ENCODE data around the gene S100A16.

The S100A16 gene

DNA sequence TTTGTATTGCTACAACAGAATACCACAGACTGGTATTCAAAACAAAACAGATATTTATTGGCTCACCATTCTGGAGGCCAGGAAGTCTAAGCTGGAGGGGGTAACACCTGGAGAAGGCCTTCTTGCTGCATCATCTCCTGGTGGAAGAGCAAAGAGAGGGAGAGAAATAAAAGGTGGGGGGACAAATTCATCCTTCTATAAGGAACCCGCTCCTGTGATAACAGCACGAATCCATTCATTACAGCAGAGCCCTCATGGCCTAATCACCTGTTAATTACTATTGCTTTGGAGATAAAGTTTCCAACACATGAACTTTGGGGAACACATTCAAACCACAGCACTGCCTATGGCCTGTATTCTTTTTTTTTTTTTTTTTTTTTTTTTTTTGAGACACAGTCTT, 52.7 kb downstream of the S100A16 start:
- H3K18ac ChIP-seq (ENCODE audit: low read length): no peak overlapping the region

DNA sequence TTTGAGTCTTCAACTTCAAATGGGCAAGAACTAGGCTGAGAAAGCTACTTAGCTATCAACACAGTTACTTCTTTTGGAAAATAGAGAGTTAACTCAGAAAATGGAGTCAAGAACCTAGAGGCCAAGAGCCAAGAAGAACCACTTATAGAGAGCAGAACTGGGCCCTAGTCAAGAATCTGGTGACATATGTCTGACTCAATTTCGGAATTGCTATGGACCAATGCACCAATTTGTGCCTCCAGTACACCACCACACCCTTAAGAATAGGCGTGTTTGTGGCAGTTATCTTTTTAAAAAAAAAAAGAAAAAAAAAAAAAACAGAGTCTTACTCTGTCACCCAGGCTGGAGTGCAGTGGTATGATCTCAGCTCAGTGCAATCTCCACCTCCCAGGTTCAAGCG, 55.1 kb downstream of the S100A16 start:
- Histone ChIP-seq H3K79me1 (ENCODE audit: low read depth, low read length) (no peaks in the 10 kb centered on the region), H3K14ac (ENCODE audit: low read length) (no peak overlapping the region), H3K4me3 (ENCODE audit: low read length in 2 of 2) (no peak overlapping the region), H3K18ac (ENCODE audit: low read length) (no peak overlapping the region), H2BK12ac (ENCODE audit: low read length) (no peak overlapping the region), H2BK120ac (ENCODE audit: low read depth, low read length) (no peak overlapping the region), H4K8ac (ENCODE audit: low read depth, low read length) (no peak overlapping the region), H2AK5ac (ENCODE audit: low read depth, low read length) (no peak overlapping the region), H2AFZ (ENCODE audit: low read length) (no peak overlapping the region), H4K91ac (ENCODE audit: low read depth, low read length, poor library complexity) (no peak overlapping the region), H3K4me1 (ENCODE audit: control insufficient read depth in 2 of 2, insufficient read depth in 1 of 2, low read depth in 1 of 2, low read length in 2 of 2) (peaks cover 0 to 5% of the 10 kb centered on the region in 2 donors), H3K4me2 (ENCODE audit: insufficient read depth, low read length, poor library complexity, severe bottlenecking) (no peak overlapping the region), H3K27me3 (ENCODE audit: control insufficient read depth in 3 of 3, insufficient read depth in 3 of 3, low read depth in 1 of 3, low read length in 3 of 3) (peaks cover 0 to 5% (median 0%) of the 10 kb centered on the region in 3 experiments), H3K4ac (ENCODE audit: low read length) (no peak overlapping the region), H3K36me3 (replicated peaks in 1 of 2; ENCODE audit: control insufficient read depth in 2 of 2, insufficient read depth in 2 of 2, low read length in 2 of 2) (no peaks in the 10 kb centered on the region), H2BK5ac (ENCODE audit: low read length) (no peak overlapping the region), H2BK15ac (ENCODE audit: low read length) (no peak overlapping the region), H3K23ac (ENCODE audit: low read depth, low read length, poor library complexity) (no peak overlapping the region), H3K9ac (ENCODE audit: low read depth, low read length, poor library complexity) (no peak overlapping the region), H3K9me3 (replicated peaks in 1 of 2; ENCODE audit: control insufficient read depth in 2 of 2, insufficient read depth in 1 of 2, low read depth in 1 of 2, low read length in 2 of 2) (no peaks in the 10 kb centered on the region), H3K27ac (replicated peaks; ENCODE audit: low read length) (no peak overlapping the region)
- no CpG with 5 or more reads among the region's 3 CpGs for WGBS, 2 donors (ENCODE audit: extremely low coverage in 2 of 2, insufficient read length in 2 of 2, insufficient replicate concordance in 1 of 2)
- no peak for DNase-seq (ENCODE audit: low spot score)

More for the DNA sequence above, 52.7 kb downstream of the S100A16 start:
- Histone ChIP-seq H4K91ac (ENCODE audit: low read depth, low read length, poor library complexity) (no peak overlapping the region), H2AK5ac (ENCODE audit: low read depth, low read length) (no peak overlapping the region), H2AFZ (ENCODE audit: low read length) (no peak overlapping the region), H3K9ac (ENCODE audit: low read depth, low read length, poor library complexity) (no peak overlapping the region), H2BK120ac (ENCODE audit: low read depth, low read length) (no peak overlapping the region), H3K23ac (ENCODE audit: low read depth, low read length, poor library complexity) (no peak overlapping the region), H2BK12ac (ENCODE audit: low read length) (no peak overlapping the region), H3K36me3 (replicated peaks in 1 of 2; ENCODE audit: control insufficient read depth in 2 of 2, insufficient read depth in 2 of 2, low read length in 2 of 2) (no peaks in the 10 kb centered on the region), H3K4me1 (ENCODE audit: control insufficient read depth in 2 of 2, insufficient read depth in 1 of 2, low read depth in 1 of 2, low read length in 2 of 2) (no peaks in the 10 kb centered on the region), H3K79me1 (ENCODE audit: low read depth, low read length) (no peaks in the 10 kb centered on the region), H3K27me3 (ENCODE audit: control insufficient read depth in 3 of 3, insufficient read depth in 3 of 3, low read depth in 1 of 3, low read length in 3 of 3) (peaks cover 0 to 3% (median 0%) of the 10 kb centered on the region in 3 experiments), H2BK5ac (ENCODE audit: low read length) (no peak overlapping the region), H3K27ac (replicated peaks; ENCODE audit: low read length) (no peak overlapping the region), H2BK15ac (ENCODE audit: low read length) (no peak overlapping the region), H4K8ac (ENCODE audit: low read depth, low read length) (no peak overlapping the region), H3K4me2 (ENCODE audit: insufficient read depth, low read length, poor library complexity, severe bottlenecking) (no peak overlapping the region), H3K14ac (ENCODE audit: low read length) (no peak overlapping the region), H3K9me3 (replicated peaks in 1 of 2; ENCODE audit: control insufficient read depth in 2 of 2, insufficient read depth in 1 of 2, low read depth in 1 of 2, low read length in 2 of 2) (no peaks in the 10 kb centered on the region), H3K4me3 (ENCODE audit: low read length in 2 of 2) (no peak overlapping the region), H3K4ac (ENCODE audit: low read length) (no peak overlapping the region)
- DNase-seq (ENCODE audit: low spot score): no peak
- WGBS, 2 donors (ENCODE audit: extremely low coverage in 2 of 2, insufficient read length in 2 of 2, insufficient replicate concordance in 1 of 2): no CpG with 5 or more reads among the region's 2 CpGs

Data from neuronal stem cell (in vitro differentiated cells).